C4-2B (cell line): ENCODE data around the gene PRELP.

ENCODE experiments used
- H3K27ac ChIP-seq: fragments of 450-650 bp; 2 replicates; pipeline ENCODE4 v1.5.1; 2017
- CTCF ChIP-seq: fragments of 450-650 bp; conservative IDR thresholded peaks from 2 replicates; pipeline ENCODE4 v1.5.1; 2017; ENCODE audit warnings: mild to moderate bottlenecking
- ZFX ChIP-seq: fragments of 450-650 bp; IDR thresholded peaks from 2 replicates; pipeline ENCODE4 v1.6.1; 2017

PRELP gene

DNA sequence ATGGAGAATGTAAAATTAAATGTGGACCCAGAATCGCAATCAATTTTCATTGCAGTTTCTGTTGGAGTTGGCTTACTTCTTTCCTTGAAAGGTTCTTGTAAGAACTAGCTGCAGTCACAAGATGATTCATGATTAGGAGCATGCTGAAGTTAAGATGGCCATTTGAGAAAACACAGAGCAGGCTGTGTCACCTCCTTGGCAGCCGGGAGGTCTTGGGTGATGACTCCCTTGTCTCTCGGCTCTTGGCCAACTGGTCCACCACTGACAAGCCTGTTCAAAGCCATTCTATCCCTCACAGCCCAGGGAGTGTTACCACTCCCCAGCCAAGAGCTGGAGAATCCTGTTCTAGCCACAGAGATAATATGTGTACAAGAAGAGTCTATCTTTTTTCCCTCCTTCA, 58.9 kb downstream of the PRELP start:
- TF ChIP-seq ZFX (no peak), CTCF (no peak)
- H3K27ac ChIP-seq, result no peak overlapping the region

- H3K27ac ChIP-seq, result no peak overlapping the region
These were observed 61.0 kb downstream of the PRELP start for GRCh38 chr1:203536575-203536974.

GRCh38 chr1:203536980-203537455, 61.4 kb downstream of the PRELP start:
- TF ChIP-seq ZFX, result no peak
- TF ChIP-seq CTCF, result no peak
- H3K27ac ChIP-seq, result no peak overlapping the region

More at GRCh38 chr1:203536575-203536974, 61.0 kb downstream of the PRELP start:
- TF ChIP-seq ZFX (no peak), CTCF (no peak)

DNA sequence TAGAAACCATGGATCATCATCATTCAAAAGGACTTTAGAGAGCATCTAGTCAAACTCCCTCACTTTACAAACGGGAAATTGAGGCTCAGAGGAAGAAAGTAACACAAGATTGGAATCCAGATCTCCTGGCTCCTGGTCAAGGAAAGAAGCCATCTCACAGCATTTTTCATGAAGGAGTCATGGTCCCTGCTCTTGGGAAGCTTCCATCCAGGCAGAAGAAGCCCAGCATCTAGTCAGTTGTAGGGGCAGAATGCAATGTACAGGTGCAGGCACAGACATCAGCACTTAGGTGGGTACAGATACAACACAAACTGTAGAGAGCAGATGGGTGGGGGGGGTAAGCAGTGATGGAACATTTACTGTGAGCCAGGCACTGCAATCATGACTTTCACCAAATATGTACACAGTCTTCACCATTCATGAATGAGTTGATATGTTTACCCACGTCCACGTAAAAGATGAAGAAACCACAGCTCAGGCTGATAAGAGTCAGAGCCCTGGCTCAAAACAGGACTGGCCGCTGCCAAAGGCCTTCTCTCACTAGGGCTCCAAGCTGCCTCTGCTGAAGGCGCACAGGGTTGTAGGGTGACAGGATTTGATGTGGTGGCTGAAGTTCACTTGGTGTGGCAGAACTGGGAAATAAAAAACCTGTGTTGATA, 62.3 kb downstream of the PRELP start:
- TF ChIP-seq ZFX (no peak), CTCF (no peak)
- H3K27ac ChIP-seq, result no peak overlapping the region

DNA sequence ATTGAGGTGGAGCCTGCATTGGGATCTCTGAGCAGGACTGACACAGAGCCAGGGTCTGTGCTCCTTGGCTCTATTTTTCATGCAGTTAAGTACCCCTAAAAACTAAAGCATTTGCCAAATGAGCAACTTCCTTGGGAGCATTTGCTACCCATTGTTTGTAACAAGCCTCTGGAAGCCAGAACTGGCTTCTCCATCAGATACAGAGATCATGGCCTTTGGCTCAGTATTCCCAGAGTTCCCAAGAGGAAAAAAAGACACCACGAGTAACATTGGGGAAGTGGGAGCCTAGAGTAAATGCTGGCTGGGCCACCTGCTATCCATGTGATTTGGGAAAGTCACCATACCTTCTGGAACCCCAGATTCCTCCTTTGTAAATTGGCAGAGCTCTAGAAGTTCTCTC, 63.1 kb downstream of the PRELP start:
- H3K27ac ChIP-seq, result no peak overlapping the region
- TF ChIP-seq CTCF (no peak), ZFX (no peak)

DNA sequence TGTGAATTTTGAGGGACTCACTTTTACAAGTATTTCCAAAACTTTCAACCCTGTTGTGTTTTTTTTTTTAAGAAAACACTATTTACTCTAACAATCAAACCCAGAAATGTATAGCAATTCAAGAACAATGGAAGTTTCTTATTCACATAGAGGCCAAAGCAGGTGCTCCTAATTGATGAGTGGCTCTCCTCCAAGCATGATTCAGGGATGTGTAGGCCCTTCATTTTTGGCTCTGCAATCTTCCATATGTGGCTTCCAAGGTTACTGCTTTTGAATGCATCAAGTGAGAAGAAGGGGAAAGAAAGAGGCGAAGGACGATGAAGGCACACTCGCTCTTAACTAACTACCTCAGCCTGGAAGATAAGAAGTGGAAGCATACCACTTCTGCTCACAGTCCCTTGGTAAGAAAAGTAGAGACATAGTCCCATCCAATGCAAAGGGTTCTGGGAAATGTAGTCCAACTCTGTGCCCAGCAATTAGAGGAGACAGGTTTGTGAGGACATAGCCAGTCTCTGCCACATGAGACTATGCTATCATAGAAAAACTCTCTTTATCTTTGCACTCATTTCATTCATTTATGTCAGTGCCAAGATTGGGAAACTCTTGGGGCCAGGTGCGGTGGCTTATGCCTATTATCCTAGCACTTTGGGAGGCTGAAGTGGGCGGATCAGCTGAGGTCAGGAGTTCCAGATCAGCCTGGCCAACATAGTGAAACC, 64.4 kb downstream of the PRELP start:
- no peak overlapping the region for H3K27ac ChIP-seq
- no peak for TF ChIP-seq ZFX
